Sigmoid colon (tissue), 7 donors: ENCODE results near the gene ATAT1. TPM values are rescaled to one million over a fixed set of nuclear protein-coding genes. Genes with fewer than 3 reads are reported as not detected.

Source experiments
- DNase-seq: peaks from one replicate; pipeline ENCODE4 v3.0.0-alpha.2; 2019
- H3K27ac ChIP-seq, 4 donors: fragments of 200-600 bp; sonication (generic); one replicate each; pipeline ENCODE4 v1.5.1; 2016 to 2019; ENCODE audit warnings: mild to moderate bottlenecking in 1 of 4
- H3K27me3 ChIP-seq, 3 donors: fragments of 200-600 bp; sonication (generic); one replicate each; pipeline ENCODE4 v1.5.1; 2019; ENCODE audit warnings: mild to moderate bottlenecking in 1 of 3
- H3K36me3 ChIP-seq, 4 donors: fragments of 200-600 bp; sonication (generic); one replicate each; pipeline ENCODE4 v1.5.1; 2016 to 2019
- H3K4me1 ChIP-seq, 4 donors: fragments of 200-600 bp; sonication (generic); one replicate each; pipeline ENCODE4 v1.5.1; 2017 to 2019
- H3K4me3 ChIP-seq, 4 donors: fragments of 200-600 bp; sonication (generic); one replicate each; pipeline ENCODE4 v1.5.1; 2017 to 2019; ENCODE audit warnings: mild to moderate bottlenecking in 2 of 4, moderate library complexity in 1 of 4
- H3K9me3 ChIP-seq, 4 donors: fragments of 200-600 bp in 3 of 4; sonication (generic) in 3 of 4; one replicate each; pipeline versions ENCODE4 v1.5.1 to v1.6.1; 2013 to 2019
- CTCF ChIP-seq, 4 experiments: fragments of 450-650 bp in 3 of 4; fragments of 200-600 bp in 1 of 4; IDR thresholded peaks; one replicate each; pipeline ENCODE4 v1.5.1; 2016 to 2019; ENCODE audit warnings: antibody characterized with exemption in 4 of 4, mild to moderate bottlenecking in 3 of 4, moderate library complexity in 2 of 4
- EP300 ChIP-seq, 4 donors: sonication (generic); formaldehyde crosslinking; IDR thresholded peaks; one replicate each; pipeline ENCODE4 v1.6.1; 2017; ENCODE audit warnings: antibody characterized with exemption in 4 of 4
- POLR2A ChIP-seq, 2 donors: fragments of 450-650 bp; IDR thresholded peaks; one replicate each; pipeline ENCODE4 v1.6.1; 2016; ENCODE audit warnings: antibody characterized with exemption in 2 of 2, mild to moderate bottlenecking in 2 of 2, moderate library complexity in 2 of 2
- POLR2AphosphoS5 ChIP-seq, 4 donors: sonication (generic); formaldehyde crosslinking; IDR thresholded peaks; one replicate each; pipeline ENCODE4 v1.6.1; 2017; ENCODE audit warnings: antibody characterized with exemption in 4 of 4
- WGBS, 2 donors: extraction: QIAGEN DNeasy Blood & Tissue Kit; methylation state at CpG; one replicate each; pipeline ENCODE4 v1.1.7; 2013; 5-methylcytosine and 5-hydroxymethylcytosine counted together
- intact Hi-C: fragments of 100-400 bp; cut with DNase I; formaldehyde crosslinking; loops from one replicate; pipeline ENCODE4 v1.15.1; 2023
- polyA plus RNA-seq, 3 donors: library from polyadenylated mRNA; stranded (reverse); fragments of 200-250 nt; gene quantifications; one replicate each; pipeline ENCODE4 v1.2.3, GENCODE V29; 2013
- total RNA-seq, 4 donors: library from RNA; depleted of rRNA; stranded (reverse); fragments of >200 nt; gene quantifications; one replicate each; pipeline ENCODE4 v1.1.0, GENCODE V29; 2016
- donor health status: healthy with polysubstance abuse.
- donor health status: Bipolar disorder and iron deficiency.
- donor health status: healthy.

ATAT1 gene
- total and polyA plus RNA-seq, 7 donors, result 2.6 to 8.5 (median 4.2) TPM

GRCh38 chr6:30612687-30613248 is 13.9 kb upstream of the ATAT1 start:
- WGBS, 2 donors, result 75 to 78% methylated on average over 6 of the region's 6 CpGs
- H3K4me1 ChIP-seq, result peaks cover 0 to 56% (median 48%) of the 10 kb centered on the region in 4 donors

DNA sequence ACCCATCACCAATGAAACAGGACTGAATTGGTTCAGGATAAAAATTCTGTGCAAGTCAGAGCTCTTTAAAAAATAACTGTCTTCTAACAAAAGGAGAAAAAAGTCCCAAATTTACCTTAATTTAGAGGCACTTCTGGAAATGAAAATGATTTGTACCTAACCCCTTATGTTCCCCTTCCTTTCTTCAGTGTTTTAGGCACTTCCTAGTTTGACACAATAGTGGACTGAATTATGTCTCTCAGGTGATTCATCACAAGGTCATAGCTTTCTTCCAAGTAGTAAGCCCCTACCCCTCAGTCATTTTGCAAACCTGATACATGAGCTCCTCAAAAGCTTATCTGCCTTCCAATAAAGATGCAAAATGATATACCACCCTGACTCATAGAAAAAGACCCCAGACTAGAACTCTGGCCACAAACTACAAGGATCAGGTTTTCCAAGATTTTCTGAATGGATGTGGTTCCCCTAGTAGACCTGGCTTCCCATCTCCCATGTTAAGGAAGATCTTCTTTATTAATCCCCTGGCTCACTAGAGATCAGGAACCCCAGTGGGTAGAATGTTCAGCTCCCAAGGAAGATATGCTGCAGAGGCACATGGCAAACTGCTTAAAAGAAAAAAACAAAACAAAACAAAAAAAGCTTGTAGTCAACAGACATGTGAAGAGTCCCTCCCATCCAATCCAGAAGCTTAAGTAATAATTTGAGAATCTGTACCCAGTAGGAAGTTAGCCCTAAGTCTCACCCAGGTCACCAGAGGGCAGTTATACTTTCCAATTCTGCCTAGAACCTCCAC is 13.2 kb upstream of the ATAT1 start:
- intact Hi-C loops, result loop anchor here (10.0 kb wide), 1 partner anchor 1211 kb away; the partner anchor contains the start of gene HSPA1B
- H3K4me1 ChIP-seq, result peaks cover 0 to 60% (median 52%) of the 10 kb centered on the region in 4 donors
- TF ChIP-seq POLR2AphosphoS5 (IDR thresholded peaks at IDR 0.05) (peak in 1 of 4 donors; percentile 26), EP300 (IDR thresholded peaks at IDR 0.05) (no peak)

More at GRCh38 chr6:30612687-30613248, 13.9 kb upstream of the ATAT1 start:
- intact Hi-C loops, result loop anchor here (10.0 kb wide), 1 partner anchor 1212 kb away; the partner anchor contains the start of gene HSPA1B
- H3K27me3 ChIP-seq, result no peaks in the 10 kb centered on the region
- H3K27ac ChIP-seq, result peak overlapping the region; percentile 89 to 98 (median 95)
- peak; percentile 63 for DNase-seq
- no peak overlapping the region for H3K4me3 ChIP-seq
- H3K36me3 ChIP-seq, result peaks cover 23 to 31% (median 25%) of the 10 kb centered on the region in 4 donors
- peak in 2 of 4 donors; percentile 17 to 50 for TF ChIP-seq POLR2AphosphoS5 (IDR thresholded peaks at IDR 0.05)
- peak in 1 of 2 donors; percentile 5 for TF ChIP-seq POLR2A (IDR thresholded peaks at IDR 0.05)
- TF ChIP-seq EP300 (IDR thresholded peaks at IDR 0.05), result no peak
- TF ChIP-seq CTCF (IDR thresholded peaks at IDR 0.05), result no peak
- H3K9me3 ChIP-seq, result no peaks in the 10 kb centered on the region

GRCh38 chr6:30614044-30614842 is 12.4 kb upstream of the ATAT1 start:
- Histone ChIP-seq H3K27me3 (no peaks in the 10 kb centered on the region), H3K4me3 (peak overlapping the region; percentile 59 to 79 (median 72)), H3K9me3 (no peaks in the 10 kb centered on the region), H3K4me1 (peaks cover 0 to 65% (median 60%) of the 10 kb centered on the region in 4 donors), H3K36me3 (peaks cover 9 to 16% (median 12%) of the 10 kb centered on the region in 4 donors), H3K27ac (peak overlapping the region; percentile 89 to 98 (median 95))
- peak; percentile 59 for DNase-seq
- intact Hi-C loops, result loop anchor here (10.0 kb wide), 1 partner anchor 1211 kb away; the partner anchor contains the start of gene HSPA1B
- WGBS, 2 donors, result 21 to 27% methylated on average over 8 of the region's 8 CpGs
- TF ChIP-seq POLR2AphosphoS5 (IDR thresholded peaks at IDR 0.05) (peak in 1 of 4 donors; percentile 24), POLR2A (IDR thresholded peaks at IDR 0.05) (no peak)

More for the DNA sequence above, 13.2 kb upstream of the ATAT1 start:
- Histone ChIP-seq H3K36me3 (peaks cover 17 to 24% (median 20%) of the 10 kb centered on the region in 4 donors), H3K27me3 (no peaks in the 10 kb centered on the region), H3K9me3 (no peaks in the 10 kb centered on the region), H3K27ac (peak overlapping the region; percentile 89 to 98 (median 95)), H3K4me3 (peak overlapping the region in 2 of 4 donors; percentile 78 to 79)
- DNase-seq, result peak; percentile 13

DNA sequence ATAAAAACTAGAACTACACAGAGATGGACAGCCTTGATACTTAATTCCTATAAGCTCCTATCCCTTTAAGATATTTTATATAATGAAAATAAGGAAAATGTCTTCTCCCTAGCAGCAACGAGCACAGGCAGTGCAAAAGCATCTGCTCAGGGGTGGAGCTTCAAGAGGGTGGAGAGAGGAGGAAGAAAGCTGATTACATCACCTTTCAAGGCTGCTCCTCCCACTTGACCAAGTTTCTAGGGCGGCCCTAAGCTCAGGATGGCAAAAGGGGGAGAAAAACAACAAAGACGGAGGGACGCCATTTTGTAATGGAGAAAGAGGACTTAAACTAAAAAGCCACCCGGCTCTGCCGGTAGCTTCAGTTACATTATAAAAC is 11.8 kb upstream of the ATAT1 start:
- intact Hi-C loops, result loop anchor here (1.0 to 10.0 kb wide), 3 partner anchors 106 to 1210 kb away; partner anchors contain the start of genes FLOT1, HSPA1B and IER3
- Histone ChIP-seq H3K36me3 (peaks cover 12 to 15% (median 14%) of the 10 kb centered on the region in 4 donors), H3K4me3 (peak overlapping the region; percentile 59 to 79 (median 72)), H3K27me3 (no peaks in the 10 kb centered on the region), H3K27ac (peak overlapping the region; percentile 89 to 98 (median 95)), H3K9me3 (no peaks in the 10 kb centered on the region), H3K4me1 (peaks cover 0 to 62% (median 59%) of the 10 kb centered on the region in 4 donors)
- TF ChIP-seq POLR2AphosphoS5 (IDR thresholded peaks at IDR 0.05) (peak in 3 of 4 donors; percentile 77 to 98 (median 90)), POLR2A (IDR thresholded peaks at IDR 0.05) (peak; percentile 40 to 77), CTCF (IDR thresholded peaks at IDR 0.05) (no peak)
- DNase-seq, result peak; percentile 96
- WGBS, 2 donors, result 0% methylated on average over 6 of the region's 6 CpGs
